DMS53 treated with DMSO at 0.1 percent for 48 hours (cell line): Measurements from ENCODE around the gene UBTF.

Experiments
- DNase-seq: peaks from one replicate; lab custom pipeline; 2025; ENCODE audit not compliant: unreplicated experiment; lab: John Stamatoyannopoulos, UW

Gene UBTF

GRCh38 chr17:44214230-44214494 lies 5.3 kb downstream of the UBTF start:
- DNase-seq = no peak

GRCh38 chr17:44213403-44214229 lies 5.9 kb downstream of the UBTF start:
- no peak for DNase-seq

- DNase-seq = no peak
These were observed 6.7 kb downstream of the UBTF start for GRCh38 chr17:44212507-44213402.

GRCh38 chr17:44211281-44212265 lies 7.9 kb downstream of the UBTF start:
- DNase-seq = no peak

GRCh38 chr17:44210342-44211192 lies 8.9 kb downstream of the UBTF start:
- DNase-seq = peak; percentile 90

- DNase-seq = no peak
These were observed 9.6 kb downstream of the UBTF start for GRCh38 chr17:44209786-44210341.

GRCh38 chr17:44207743-44208142 lies 11.7 kb downstream of the UBTF start:
- DNase-seq = no peak

GRCh38 chr17:44207319-44207718 lies 12.2 kb downstream of the UBTF start:
- no peak for DNase-seq

- no peak for DNase-seq
These were observed 12.7 kb downstream of the UBTF start for GRCh38 chr17:44206825-44207155.

GRCh38 chr17:44205962-44206824 lies 13.3 kb downstream of the UBTF start:
- no peak for DNase-seq

- no peak for DNase-seq
These were observed 15.0 kb downstream of the UBTF start for GRCh38 chr17:44204441-44204882.

GRCh38 chr17:44203731-44204440 lies 15.6 kb downstream of the UBTF start:
- peak; percentile 16 for DNase-seq

GRCh38 chr17:44202756-44203155 lies 16.7 kb downstream of the UBTF start:
- no peak for DNase-seq

GRCh38 chr17:44200478-44201155 lies 18.9 kb downstream of the UBTF start:
- no peak for DNase-seq

- peak; percentile 95 for DNase-seq
These were observed 19.7 kb downstream of the UBTF start, which contains the start of gene ATXN7L3 for GRCh38 chr17:44199553-44200477. TSS of gene ATXN7L3 (minus strand) at chr17:44199884. CDS start at chr17:44198070, 1,814 bp downstream.

GRCh38 chr17:44198721-44199552 lies 20.5 kb downstream of the UBTF start:
- peak; percentile 27 for DNase-seq
